GM20431 (cell line): ENCODE measurements around the gene LNPK.
"Not testable (repeated sequence)": the region's sequence is repeated elsewhere in the genome, so short reads cannot be mapped to it uniquely, and the experiment has no call there.

Source experiments
- in situ Hi-C: fragments of 300-500 bp; cut with MseI, MboI; formaldehyde crosslinking; loops from one replicate; pipeline ENCODE4 v1.15.0; 2020; ENCODE audit warnings: low sequenced_read_pairs; ENCODE audit not compliant: unreplicated experiment

The LNPK gene

DNA sequence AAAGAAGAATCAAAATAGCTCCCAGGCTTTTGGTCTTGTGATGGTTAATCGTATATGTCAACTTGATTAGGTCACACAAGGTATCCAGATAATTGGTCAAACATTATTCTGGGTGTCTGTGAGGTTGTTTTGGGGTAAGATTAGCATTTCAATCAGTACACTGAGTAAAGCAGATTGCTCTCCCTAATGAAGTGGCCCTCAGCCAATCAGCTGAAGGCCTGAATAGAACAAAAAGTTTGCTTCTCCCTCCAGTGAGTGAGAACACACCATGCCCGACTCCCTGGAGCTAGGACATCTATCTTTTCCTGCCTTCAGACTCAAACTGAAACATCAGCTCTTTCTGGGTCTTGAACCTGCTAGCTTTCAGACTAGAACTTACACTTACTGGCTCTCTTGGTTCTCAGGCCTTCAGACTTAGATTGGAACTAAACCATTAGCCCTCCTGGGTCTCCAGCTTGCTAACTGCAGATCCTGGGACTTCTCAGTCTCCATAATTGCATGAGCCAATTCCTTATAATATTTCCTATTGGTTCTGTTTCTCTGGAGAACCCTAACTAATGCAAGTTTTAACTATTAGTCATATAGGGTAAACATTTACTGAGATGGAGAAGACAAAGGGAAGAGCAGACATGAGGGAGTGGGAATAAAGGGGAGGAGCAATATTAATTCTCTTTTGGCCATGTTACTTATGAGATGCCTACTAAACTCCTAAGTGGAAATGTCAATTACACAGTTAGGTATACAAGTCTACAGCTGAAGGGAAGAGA lies 25.5 kb downstream of the LNPK start:
- in situ Hi-C loops: no loop called here

DNA sequence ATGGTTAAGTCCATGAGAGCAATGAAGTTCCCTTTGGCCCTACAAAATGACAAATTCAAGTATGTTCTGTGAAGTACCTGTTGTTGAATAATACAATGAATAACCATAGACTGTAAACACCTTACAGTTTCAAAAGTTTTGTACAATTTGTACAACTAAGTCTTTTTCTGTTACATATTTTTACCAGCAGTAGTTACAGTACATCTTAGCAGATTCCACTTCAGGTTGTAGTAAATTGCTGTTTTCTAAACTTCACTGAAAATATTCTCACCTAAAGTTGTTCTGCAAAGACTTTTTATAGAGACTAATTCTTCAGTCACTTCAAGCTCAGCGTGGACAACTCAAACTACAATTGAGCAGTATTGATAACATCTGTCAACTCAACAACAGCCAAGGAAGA lies 28.7 kb downstream of the LNPK start:
- in situ Hi-C loops: no loop called here

DNA sequence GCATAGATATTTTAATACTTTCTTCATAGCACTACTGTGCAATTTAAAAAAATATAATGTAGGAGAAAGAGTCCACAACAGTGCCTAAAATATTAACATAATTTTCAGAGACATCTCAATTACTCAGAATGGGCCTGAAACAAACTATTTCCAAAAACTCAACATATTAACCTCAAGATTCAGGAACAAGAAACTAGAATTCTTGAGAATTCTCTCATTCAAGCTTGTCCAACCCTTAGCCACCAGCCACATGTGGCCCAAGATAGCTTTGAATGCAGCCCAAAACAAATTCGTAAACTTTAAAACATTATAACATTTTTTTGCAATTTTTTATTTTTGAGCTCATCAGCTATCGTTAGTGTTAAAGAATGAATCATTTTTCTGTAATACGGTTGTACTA lies 35.2 kb downstream of the LNPK start:
- in situ Hi-C loops: no loop called here

DNA sequence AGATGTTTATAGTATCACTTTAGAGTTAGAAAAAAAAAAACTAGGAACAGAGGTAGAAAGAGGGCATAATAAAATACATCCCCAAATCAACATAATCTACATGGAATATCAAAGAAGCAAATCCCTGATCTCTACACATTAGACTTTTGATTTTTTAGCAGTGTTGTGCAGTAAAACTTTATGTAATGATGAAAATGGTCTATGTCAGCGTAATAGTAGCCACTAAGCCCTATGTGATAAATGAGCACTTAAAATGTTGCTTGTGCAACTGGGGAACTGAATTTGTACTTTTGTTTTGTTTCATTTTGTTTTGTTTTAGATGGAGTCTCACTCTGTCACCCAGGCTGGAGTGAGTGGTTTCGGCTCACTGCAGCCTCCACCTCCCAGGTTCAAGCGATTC lies 36.3 kb downstream of the LNPK start:
- in situ Hi-C loops: no loop called here

DNA sequence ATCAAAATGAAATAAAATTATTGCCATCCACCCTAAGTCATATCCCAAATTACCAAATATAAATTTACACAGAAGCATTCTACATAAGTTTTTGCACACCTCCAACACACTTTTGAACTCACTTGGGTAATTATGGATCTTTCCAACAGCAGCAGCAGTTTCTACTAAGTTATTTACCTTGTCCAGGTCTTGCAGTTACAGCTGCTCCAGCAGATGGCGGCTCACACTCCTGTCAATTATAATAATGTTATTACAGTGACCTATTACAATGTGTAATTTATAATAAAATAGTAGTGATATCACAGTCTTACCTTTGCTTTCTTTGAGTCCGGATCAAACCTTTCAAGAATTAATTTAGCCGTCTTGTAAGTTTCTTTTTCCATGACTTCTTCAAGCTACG lies 37.9 kb downstream of the LNPK start:
- in situ Hi-C loops: no loop called here

DNA sequence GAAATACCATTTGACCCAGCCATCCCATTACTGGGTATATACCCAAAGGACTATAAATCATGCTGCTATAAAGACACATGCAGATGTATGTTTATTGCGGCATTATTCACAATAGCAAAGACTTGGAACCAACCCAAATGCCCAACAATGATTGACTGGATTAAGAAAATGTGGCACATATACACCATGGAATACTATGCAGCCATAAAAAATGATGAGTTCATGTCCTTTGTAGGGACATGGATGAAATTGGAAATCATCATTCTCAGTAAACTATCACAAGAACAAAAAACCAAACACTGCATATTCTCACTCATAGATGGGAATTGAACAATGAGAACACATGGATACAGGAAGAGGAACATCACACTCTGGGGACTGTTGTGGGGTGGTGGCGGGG lies 38.9 kb downstream of the LNPK start:
- in situ Hi-C loops: not testable (repeated sequence)

DNA sequence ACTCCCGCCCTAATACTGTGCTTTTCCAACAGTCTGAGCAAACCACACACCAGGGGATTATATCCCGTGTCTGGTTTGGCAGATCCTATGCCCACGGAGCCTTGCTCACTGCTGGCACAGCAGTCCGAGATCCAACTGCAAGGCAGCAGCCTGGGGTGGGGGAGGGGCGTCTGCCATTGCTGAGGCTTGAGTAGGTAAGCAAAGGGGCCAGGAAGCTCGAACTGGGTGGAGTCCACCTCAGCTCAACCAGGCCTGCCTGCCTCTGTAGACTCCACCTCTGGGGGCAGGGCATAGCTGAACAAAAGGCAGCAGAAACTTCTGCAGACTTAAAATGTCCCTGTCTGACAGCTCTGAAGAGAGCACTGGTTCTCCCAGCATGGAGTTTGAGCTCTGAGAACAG lies 44.2 kb downstream of the LNPK start:
- in situ Hi-C loops: no loop called here

DNA sequence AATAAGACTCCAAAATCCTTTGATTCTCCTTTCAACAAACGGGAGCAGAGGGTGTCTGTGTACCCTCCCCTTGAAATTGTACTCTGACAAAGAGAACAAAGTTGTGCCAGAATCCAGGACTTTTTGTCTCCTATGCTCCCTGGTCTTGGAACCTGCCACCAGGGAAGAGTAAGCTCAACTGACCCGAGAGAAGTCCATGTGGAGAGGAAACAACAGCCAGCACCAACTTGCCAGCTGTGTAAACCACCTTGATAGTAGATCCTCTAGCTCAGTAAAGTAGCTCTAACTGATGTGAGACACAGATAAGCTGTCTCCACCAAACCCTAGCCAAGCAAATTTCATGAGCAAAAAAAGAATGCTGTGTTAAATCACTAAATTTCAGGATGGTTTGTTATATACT lies 46.9 kb downstream of the LNPK start:
- in situ Hi-C loops: no loop called here

DNA sequence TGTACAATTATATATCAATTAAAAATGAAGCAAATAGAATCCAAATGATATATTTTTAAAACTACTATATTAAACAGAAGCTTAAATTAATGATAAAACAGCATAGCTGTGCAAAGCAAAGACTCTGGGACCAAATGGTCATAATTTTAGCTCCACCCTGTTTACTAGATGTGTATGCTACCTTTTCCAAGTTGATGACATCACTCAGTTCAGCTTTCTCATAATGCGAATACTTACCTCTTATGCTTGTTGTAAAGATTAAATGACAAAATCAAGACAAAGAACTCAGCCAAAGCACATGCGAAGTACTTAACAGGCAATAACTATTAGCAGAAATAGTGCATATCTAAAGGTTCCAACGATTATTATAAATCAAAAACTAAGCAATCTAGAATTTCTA lies 51.6 kb downstream of the LNPK start:
- in situ Hi-C loops: no loop called here

DNA sequence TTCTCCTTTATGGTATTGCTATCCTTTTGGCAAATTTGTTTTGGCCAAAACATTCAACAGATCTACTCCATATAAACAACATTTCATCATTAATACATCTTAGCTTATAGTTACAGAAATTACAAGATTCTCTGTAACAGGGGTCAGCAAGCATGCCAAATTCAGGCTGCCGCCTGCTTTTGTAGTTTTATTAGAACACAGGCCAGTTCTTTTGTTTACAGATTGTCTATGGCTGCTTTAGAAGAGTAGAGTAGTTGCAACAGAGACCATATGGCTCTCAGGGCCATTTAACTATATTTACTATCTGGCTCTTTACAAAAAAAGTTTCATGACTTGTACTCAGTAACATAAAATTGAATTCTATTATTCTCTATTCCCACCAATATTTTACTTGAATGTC lies 53.9 kb downstream of the LNPK start:
- in situ Hi-C loops: no loop called here

DNA sequence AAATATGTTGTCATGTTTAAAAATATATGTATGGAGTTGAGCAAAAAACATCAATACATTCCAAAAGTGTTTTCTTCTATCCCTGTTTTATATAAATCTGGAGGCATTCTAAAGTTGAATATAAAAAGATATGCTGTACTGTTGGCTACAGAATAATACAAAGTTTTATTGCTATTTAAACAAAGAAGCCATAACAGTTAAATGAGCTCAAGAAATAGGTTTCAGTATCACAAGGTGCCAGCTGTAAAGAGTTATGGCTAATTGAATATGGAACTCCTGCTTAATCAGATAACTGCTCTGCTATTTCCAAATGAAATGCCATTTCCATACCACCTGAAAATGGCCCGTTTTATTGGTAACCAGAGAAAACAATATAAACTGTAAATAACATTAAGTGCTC lies 55.0 kb downstream of the LNPK start:
- in situ Hi-C loops: no loop called here

DNA sequence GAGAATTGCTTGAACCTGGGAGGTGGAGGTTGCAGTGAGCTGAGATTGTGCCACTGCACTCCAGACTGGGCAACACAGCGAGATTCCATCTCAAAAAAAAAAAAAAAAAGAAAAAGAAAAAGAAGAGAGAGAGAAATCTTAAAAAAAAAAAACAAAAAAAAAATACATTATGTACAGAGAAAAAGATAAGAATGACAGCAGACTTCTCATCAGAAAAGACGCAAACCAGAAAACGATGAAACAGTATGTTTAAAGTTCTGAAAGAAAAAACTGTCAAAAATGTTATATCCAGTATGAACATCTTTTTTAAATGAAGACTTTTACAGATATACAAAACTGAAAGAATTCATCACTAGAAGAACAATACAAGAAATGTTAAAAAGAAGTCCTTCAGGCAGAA lies 60.4 kb downstream of the LNPK start:
- in situ Hi-C loops: no loop called here

DNA sequence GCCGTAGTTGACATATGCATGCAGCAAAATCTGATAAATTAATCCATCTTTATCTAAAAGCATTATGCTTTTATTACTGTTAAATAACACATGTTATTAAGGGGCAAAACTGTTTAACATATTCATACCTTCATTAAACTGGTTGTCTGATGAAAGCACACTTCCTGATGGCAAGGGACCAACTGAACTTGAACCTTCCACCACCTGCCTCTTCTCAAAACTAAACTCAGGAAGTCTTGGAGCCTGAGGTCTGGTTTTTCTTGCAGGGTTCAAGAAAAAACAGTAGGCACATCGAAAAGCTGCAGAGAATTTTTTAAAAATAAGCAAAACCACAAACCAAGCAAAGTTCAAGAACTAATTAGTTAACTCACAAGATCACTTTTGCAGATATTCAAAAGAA lies 64.9 kb downstream of the LNPK start:
- in situ Hi-C loops: no loop called here

DNA sequence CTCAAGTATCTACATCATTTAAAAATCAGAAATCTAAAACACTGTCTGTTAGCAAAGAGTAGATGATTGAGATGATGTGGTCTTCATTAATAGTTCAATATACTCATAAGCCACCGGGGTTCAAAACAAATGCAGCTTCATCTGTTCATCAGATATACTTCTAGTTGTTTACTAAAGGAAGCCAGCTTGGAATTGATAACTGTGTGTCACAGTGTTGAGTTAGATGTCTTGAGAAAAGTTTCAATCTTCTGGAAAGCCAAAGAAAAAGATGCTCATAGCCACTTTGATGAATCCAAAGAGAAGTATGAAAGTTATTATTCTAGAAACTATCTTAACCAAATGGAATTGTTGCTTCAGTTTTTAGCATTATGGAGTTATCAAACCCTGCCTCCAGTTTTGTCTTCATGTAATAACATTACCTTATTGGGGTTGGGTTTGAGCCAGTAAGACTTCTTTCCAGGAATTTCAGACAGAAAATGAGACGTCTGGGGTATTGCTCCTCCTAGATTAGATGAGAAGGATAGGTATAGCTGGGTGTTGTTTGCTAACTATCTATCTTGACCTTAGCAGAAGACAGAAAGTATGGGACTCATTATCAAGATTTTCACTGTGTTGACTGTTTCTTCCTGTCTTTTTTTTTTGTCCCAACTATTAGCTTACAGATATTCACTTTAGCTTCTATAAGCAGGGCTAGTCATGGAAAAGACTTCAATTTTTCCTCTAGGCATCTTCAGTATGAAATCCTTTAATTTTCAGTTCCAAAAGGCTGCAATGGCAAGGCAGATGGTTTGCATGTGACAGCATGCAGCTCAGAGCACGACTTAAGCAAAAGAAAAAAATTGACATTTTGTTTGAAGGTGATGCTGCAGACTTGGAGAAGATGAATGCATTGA lies 66.5 kb downstream of the LNPK start:
- in situ Hi-C loops: no loop called here

DNA sequence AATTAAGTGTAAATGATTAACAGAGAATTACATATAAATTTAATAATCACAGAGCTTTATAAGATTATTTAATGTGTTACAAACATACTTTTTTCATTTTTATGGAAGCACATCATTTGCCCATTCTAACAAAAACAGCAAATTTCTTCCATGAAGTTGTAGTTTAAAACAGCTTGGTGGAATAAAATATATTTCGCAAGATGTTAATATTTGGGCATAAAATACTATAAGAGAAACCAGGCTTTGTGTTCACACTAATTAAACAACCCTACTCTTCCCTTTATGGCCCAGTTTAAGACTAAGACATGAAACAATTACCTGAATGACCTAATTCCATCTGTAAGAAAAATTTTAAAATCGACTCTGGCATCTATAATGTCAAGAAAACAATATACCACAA lies 69.4 kb downstream of the LNPK start:
- in situ Hi-C loops: no loop called here

DNA sequence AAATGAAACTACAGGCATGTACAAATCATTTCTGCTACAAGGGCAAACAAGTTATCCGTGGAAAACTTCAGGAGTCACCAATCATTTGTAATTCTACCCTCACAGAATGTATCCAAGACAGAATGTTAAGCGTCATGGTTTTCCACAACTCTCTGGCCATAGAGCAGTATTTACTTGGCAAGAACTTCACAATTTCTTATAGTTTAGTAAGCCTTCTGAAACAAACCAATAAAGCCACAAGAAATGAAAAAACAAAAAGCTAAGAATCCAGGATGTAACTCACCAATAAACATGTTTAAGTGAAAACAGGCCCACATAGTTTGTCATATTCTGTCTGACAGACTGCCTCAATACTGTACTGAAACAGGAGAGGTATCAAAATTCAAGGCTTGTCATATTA lies 70.3 kb downstream of the LNPK start:
- in situ Hi-C loops: no loop called here

DNA sequence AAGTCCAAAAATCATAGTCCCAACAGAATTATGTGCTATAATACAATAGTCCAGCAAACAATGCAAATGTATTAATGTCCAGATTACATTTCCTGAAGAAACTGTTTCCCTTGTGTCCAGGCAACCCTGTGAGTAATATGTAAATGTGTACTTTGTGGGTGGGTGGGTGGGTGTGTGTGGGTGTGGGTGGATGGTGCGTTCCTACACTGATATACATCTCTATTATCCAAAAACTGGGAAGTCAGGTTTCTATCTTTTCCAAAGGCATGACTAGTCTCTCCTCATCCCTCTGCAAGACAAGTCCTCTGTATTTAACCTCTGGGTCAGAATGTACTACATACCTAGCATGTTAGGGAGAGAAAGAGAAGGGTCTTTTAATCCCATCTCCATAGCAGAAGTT lies 71.6 kb downstream of the LNPK start:
- in situ Hi-C loops: no loop called here

DNA sequence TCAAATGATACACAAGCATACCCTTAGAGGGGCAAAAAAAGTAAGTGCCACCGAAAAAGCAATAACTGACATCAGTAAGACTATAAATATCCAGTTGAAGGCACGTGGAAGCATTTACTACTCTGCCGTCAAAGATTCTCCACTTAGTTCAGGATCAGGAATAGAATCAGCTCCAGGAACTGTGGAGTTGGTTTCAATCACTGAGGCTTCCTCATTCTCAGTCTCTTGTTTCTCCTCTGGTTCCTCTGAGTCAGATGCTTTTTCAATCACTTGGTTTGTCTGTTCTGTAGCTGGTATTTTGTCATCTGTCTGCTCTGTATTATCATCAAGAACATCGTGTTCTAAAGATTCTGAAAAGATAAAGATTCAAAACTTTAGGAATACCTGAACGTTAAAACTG lies 72.2 kb downstream of the LNPK start:
- in situ Hi-C loops: no loop called here

DNA sequence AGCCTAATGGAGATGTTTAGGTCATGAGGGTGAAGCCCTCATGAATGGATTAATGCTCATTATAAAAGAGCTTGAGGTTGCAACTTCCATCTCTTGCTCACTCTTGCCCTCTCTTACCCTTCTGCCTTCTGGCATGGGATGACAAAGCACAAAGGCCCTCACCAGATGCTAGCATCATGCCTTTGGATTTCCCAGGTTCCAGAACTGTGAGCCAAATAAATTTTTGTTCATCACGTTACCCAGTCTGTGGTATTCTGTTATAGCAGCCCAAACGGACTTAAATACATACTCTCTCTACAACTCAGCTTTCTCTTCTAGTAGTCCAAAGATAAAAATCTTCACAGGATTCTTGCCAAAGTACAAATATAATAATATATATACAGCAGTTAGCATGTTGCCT lies 75.8 kb downstream of the LNPK start:
- in situ Hi-C loops: no loop called here

DNA sequence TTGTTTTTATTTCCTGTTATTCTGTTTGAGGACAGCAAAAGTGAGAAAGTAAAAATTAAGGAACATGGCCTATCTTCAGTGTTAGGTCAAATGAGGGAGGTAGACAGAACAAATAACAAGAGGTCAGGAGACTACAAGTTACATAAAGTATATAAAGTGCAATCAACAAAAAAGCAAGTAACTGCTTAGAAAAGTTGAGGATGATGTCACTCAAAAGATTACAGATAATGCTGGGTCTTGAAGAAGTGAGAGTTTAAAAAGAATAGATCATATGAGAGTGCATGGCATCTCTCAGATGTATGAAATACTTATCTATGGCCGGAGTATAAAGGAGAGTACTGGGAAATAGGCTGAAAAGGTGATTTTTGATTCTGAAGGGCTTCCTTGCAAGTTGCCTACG lies 79.9 kb downstream of the LNPK start:
- in situ Hi-C loops: no loop called here

DNA sequence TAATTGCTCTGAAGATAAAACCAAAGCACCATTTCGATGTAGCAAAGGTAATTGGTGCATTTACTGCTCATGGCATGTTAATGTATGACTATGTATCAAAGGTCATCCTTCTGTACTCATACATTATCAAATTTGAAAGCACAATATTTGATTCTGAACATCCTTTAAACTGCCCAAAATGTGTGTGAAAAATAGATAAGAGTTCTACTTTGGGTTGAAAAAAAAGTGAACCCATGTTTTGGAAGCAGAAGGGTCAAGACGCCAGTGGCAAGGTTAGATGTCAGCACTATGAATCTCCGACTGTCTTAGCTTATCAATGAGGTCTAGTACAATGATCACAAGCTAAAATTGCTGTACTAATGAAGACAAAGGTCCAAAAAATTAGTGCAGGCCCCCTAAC lies 83.1 kb downstream of the LNPK start:
- in situ Hi-C loops: no loop called here

DNA sequence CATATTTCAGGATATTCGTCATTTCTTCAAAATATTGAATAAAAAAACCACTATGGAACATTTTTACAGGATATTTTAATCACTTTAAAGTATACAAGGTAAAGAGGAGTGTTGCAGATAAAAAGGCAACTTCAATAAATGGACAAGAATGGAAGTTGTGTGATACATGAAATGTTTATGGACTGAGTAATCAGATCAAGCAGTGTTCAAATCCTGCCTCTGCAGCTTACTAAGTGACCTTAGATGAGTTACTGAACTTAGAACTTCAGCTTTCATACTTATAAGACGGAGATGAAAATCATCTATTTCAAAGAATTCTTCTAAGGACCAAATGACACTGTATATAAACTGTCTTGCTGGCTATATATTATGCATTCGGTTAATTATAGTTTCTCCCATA lies 87.2 kb downstream of the LNPK start:
- in situ Hi-C loops: no loop called here
